Activated CD4-positive, alpha-beta T cell treated with anti-CD3 and anti-CD28 coated beads for 1 hour (primary cell): Measurements from ENCODE around the gene HIVEP3.

Experiments used
- DNase-seq: peaks from one replicate; pipeline ENCODE4 v3.0.0-alpha.2; 2020

HIVEP3 gene

GRCh38 chr1:41661428-41662060 is 257.2 kb downstream of the HIVEP3 start:
- no peak for DNase-seq

- no peak for DNase-seq
Observed at GRCh38 chr1:41660570-41661427, 257.9 kb downstream of the HIVEP3 start.

- DNase-seq = no peak
Observed at GRCh38 chr1:41659903-41660302, 258.8 kb downstream of the HIVEP3 start.

- no peak for DNase-seq
Observed at GRCh38 chr1:41659159-41659495, 259.6 kb downstream of the HIVEP3 start.

GRCh38 chr1:41658431-41659158 is 260.1 kb downstream of the HIVEP3 start:
- DNase-seq = no peak

GRCh38 chr1:41657679-41658295 is 260.9 kb downstream of the HIVEP3 start:
- no peak for DNase-seq

- no peak for DNase-seq
Observed at GRCh38 chr1:41656825-41657500, 261.8 kb downstream of the HIVEP3 start.

GRCh38 chr1:41656068-41656467 is 262.7 kb downstream of the HIVEP3 start:
- DNase-seq = no peak

- DNase-seq = no peak
Observed at GRCh38 chr1:41655632-41656031, 263.1 kb downstream of the HIVEP3 start.

- no peak for DNase-seq
Observed at GRCh38 chr1:41653574-41653973, 265.1 kb downstream of the HIVEP3 start.

- no peak for DNase-seq
Observed at GRCh38 chr1:41652384-41653265, 266.1 kb downstream of the HIVEP3 start.

GRCh38 chr1:41650028-41650880 is 268.5 kb downstream of the HIVEP3 start:
- DNase-seq = no peak

- DNase-seq = no peak
Observed at GRCh38 chr1:41649396-41650027, 269.2 kb downstream of the HIVEP3 start.

- DNase-seq = no peak
Observed at GRCh38 chr1:41648844-41649243, 269.9 kb downstream of the HIVEP3 start.

GRCh38 chr1:41648230-41648629 is 270.5 kb downstream of the HIVEP3 start:
- DNase-seq = no peak

- DNase-seq = no peak
Observed at GRCh38 chr1:41647221-41648135, 271.2 kb downstream of the HIVEP3 start.

GRCh38 chr1:41646186-41646585 is 272.5 kb downstream of the HIVEP3 start:
- DNase-seq = no peak

- no peak for DNase-seq
Observed at GRCh38 chr1:41645062-41645461, 273.7 kb downstream of the HIVEP3 start.
